SK-N-SH (cell line): Measurements from ENCODE around the gene CHSY3. TPM values are rescaled to one million over a fixed set of nuclear protein-coding genes. Genes with fewer than 3 reads are reported as not detected.

ENCODE experiments used
- CTCF ChIA-PET: fragments of 300-600, 350-600 bp; formaldehyde crosslinking; extraction: SDS; loops from one replicate; lab custom pipeline; 2021; lab: Yijun Ruan, JAX
- POLR2A ChIA-PET: fragments of 350-600 bp; sonication (Branson Sonifier 250); formaldehyde crosslinking; extraction: SDS; loops from one replicate; lab custom pipeline; 2020; ENCODE audit warnings: antibody characterized with exemption, inconsistent platforms; lab: Yijun Ruan, JAX
- DNase-seq: peaks from one replicate; pipeline ENCODE4 v3.0.0; 2012
- H2AFZ ChIP-seq: fragments of 200-600 bp; sonication (generic); 2 replicates; pipeline ENCODE4 v1.8.1; 2016; ENCODE audit warnings: antibody characterized with exemption, mild to moderate bottlenecking, low read depth
- H3F3A ChIP-seq: fragments of 200-600 bp; sonication (generic); replicated peaks from 2 replicates; pipeline ENCODE3; 2016; ENCODE audit warnings: antibody characterized with exemption, mild to moderate bottlenecking; ENCODE audit not compliant: insufficient read depth
- H3K27ac ChIP-seq, 2 experiments: fragments of 200-500 bp in 1 of 2; fragments of 200-600 bp in 1 of 2; sonication (Bioruptor generic) in 1 of 2; sonication (generic), shearing (Covaris generic) in 1 of 2; 2 replicates each; pipeline versions ENCODE4 v1.5.1 to v1.6.1; 2014 to 2016; ENCODE audit warnings: low read depth in 2 of 2, inconsistent platforms in 1 of 2, low read length in 1 of 2, mild to moderate bottlenecking in 1 of 2, mixed read lengths in 1 of 2
- H3K27me3 ChIP-seq: fragments of 200-600 bp; sonication (generic), shearing (Covaris generic); 2 replicates; pipeline ENCODE4 v1.6.1; 2016; ENCODE audit warnings: mixed run types; ENCODE audit not compliant: insufficient read depth
- H3K36me3 ChIP-seq, 2 experiments: fragments of 200-500 bp in 1 of 2; fragments of 200-600 bp in 1 of 2; sonication (Bioruptor generic) in 1 of 2; sonication (generic) in 1 of 2; replicated peaks in 1 of 2; 2 replicates each; pipeline versions ENCODE3 to v1.5.1; 2014 to 2016; ENCODE audit warnings: low read length in 1 of 2, mild to moderate bottlenecking in 1 of 2; ENCODE audit not compliant: insufficient read depth in 2 of 2, control insufficient read depth in 1 of 2
- H3K4me1 ChIP-seq, 2 experiments: fragments of 200-500 bp in 1 of 2; fragments of 200-600 bp in 1 of 2; sonication (Bioruptor generic) in 1 of 2; sonication (generic), shearing (Covaris generic) in 1 of 2; 2 replicates each; pipeline versions ENCODE4 v1.5.1 to v1.6.1; 2014 to 2016; ENCODE audit warnings: low read depth in 1 of 2, low read length in 1 of 2, mixed run types in 1 of 2; ENCODE audit not compliant: insufficient read depth in 2 of 2, control insufficient read depth in 1 of 2
- H3K4me2 ChIP-seq: fragments of 200-600 bp; sonication (generic), shearing (Covaris generic); 2 replicates; pipeline ENCODE4 v1.6.1; 2017; ENCODE audit warnings: mixed run types
- H3K4me3 ChIP-seq, 2 experiments: fragments of 200-500 bp in 1 of 2; fragments of 200-600 bp in 1 of 2; sonication (Bioruptor generic) in 1 of 2; sonication (generic), shearing (Covaris generic) in 1 of 2; 2 replicates each; pipeline versions ENCODE4 v1.5.1 to v1.8.1; 2014 to 2016; ENCODE audit warnings: low read depth in 2 of 2, inconsistent platforms in 1 of 2, low read length in 1 of 2, mild to moderate bottlenecking in 1 of 2, mixed read lengths in 1 of 2, moderate library complexity in 1 of 2
- H3K79me2 ChIP-seq: fragments of 200-600 bp; sonication (generic); 2 replicates; pipeline ENCODE4 v1.8.1; 2017; ENCODE audit warnings: mild to moderate bottlenecking; ENCODE audit not compliant: insufficient read depth
- H3K9ac ChIP-seq: fragments of 200-600 bp; sonication (generic); 2 replicates; pipeline ENCODE4 v1.6.1; 2017; ENCODE audit warnings: mixed run types
- H3K9me2 ChIP-seq: fragments of 200-600 bp; sonication (generic); 2 replicates; pipeline ENCODE4 v1.6.1; 2017; ENCODE audit warnings: mixed run types
- H3K9me3 ChIP-seq: fragments of 200-600 bp; sonication (generic); 2 replicates; pipeline ENCODE4 v1.6.1; 2017; ENCODE audit warnings: mixed run types, mild to moderate bottlenecking, moderate library complexity
- H4K20me1 ChIP-seq: fragments of 200-600 bp; sonication (generic); 2 replicates; pipeline ENCODE4 v1.6.1; 2017; ENCODE audit warnings: mild to moderate bottlenecking, mixed run types; ENCODE audit not compliant: insufficient read depth
- EP300 ChIP-seq, 2 experiments: IDR thresholded peaks; 2 replicates each; pipeline versions ENCODE4 v1.4.0 to v1.6.1; 2012; ENCODE audit warnings: borderline replicate concordance in 1 of 2, low read depth in 1 of 2, low read length in 1 of 2
- GATA2 ChIP-seq: sonication (generic); formaldehyde crosslinking; IDR thresholded peaks from 2 replicates; pipeline ENCODE4 v1.5.0; 2020; ENCODE audit warnings: mild to moderate bottlenecking, missing genetic modification reagents
- JUND ChIP-seq: IDR thresholded peaks from 2 replicates; pipeline ENCODE4 v1.4.0; 2012
- MEF2A ChIP-seq: IDR thresholded peaks from 2 replicates; pipeline ENCODE4 v1.4.0; 2012; ENCODE audit warnings: low read depth, borderline replicate concordance
- RFX5 ChIP-seq: IDR thresholded peaks from 2 replicates; pipeline ENCODE4 v1.6.1; 2012; ENCODE audit warnings: mild to moderate bottlenecking, improper control_type of control experiment, low read length
- SIN3A ChIP-seq: IDR thresholded peaks from 2 replicates; pipeline ENCODE4 v1.6.1; 2012; ENCODE audit warnings: low read depth, mild to moderate bottlenecking, low read length, moderate library complexity, borderline replicate concordance
- SMC3 ChIP-seq: IDR thresholded peaks from 2 replicates; pipeline ENCODE4 v1.6.1; 2012; ENCODE audit warnings: low read depth, low read length, improper control_type of control experiment
- YY1 ChIP-seq: IDR thresholded peaks from 2 replicates; pipeline ENCODE4 v1.4.0; 2012; ENCODE audit warnings: low read depth, mild to moderate bottlenecking
- WGBS: methylation state at CpG from one replicate; pipeline ENCODE4 v1.1.6; 2017; ENCODE audit warnings: low lambda C conversion rate; 5-methylcytosine and 5-hydroxymethylcytosine counted together
- polyA plus RNA-seq, 3 experiments: library from polyadenylated mRNA; depleted of rRNA; stranded (reverse); fragments of >200 nt; gene quantifications; 2 replicates each; pipeline ENCODE4 v1.2.3, GENCODE V29; 2012
- TF ChIP-seq, protein P1 (sequence below): fragments of 150-350 bp; IDR thresholded peaks from 2 replicates; pipeline ENCODE4 v1.6.1; 2017; ENCODE audit warnings: antibody characterized with exemption, low read length, low read depth, borderline replicate concordance
- TF ChIP-seq, protein P2 (sequence below): fragments of 200-600 bp; sonication (generic); IDR thresholded peaks from 2 replicates; pipeline ENCODE4 v1.6.1; 2017; ENCODE audit warnings: antibody characterized with exemption, mild to moderate bottlenecking, moderate library complexity
- TF ChIP-seq, protein P3 (sequence below): IDR thresholded peaks from 2 replicates; pipeline ENCODE4 v1.4.0; 2012; ENCODE audit warnings: low read depth, borderline replicate concordance

The CHSY3 gene
- polyA plus RNA-seq, 1 of the 3 experiments (the other 2 are of a cell fraction): not detected

- CTCF ChIA-PET: interaction anchor here (1.4 kb wide), 1 partner anchor 17 kb away, joined by 4 read pairs; no protein-coding TSS in a partner anchor
- H2AFZ ChIP-seq: no peak overlapping the region
- H3K4me2 ChIP-seq: no peak overlapping the region
- H3K27ac ChIP-seq: no peak overlapping the region
- TF ChIP-seq EP300 (IDR thresholded peaks at IDR 0.05; ENCODE audit: borderline replicate concordance in 1 of 2, low read depth in 1 of 2, low read length in 1 of 2) (no peak), GATA2 (CRISPR knock-in tag) (no peak), JUND (no peak)
- TF ChIP-seq, protein P1, sequence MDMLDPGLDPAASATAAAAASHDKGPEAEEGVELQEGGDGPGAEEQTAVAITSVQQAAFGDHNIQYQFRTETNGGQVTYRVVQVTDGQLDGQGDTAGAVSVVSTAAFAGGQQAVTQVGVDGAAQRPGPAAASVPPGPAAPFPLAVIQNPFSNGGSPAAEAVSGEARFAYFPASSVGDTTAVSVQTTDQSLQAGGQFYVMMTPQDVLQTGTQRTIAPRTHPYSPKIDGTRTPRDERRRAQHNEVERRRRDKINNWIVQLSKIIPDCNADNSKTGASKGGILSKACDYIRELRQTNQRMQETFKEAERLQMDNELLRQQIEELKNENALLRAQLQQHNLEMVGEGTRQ: no peak
- no peak overlapping the region for H3K4me3 ChIP-seq
- no peaks in the 10 kb centered on the region for H3K4me1 ChIP-seq
- H3K9ac ChIP-seq: no peak overlapping the region
- POLR2A ChIA-PET: no interaction called here
- H3K27me3 ChIP-seq: no peaks in the 10 kb centered on the region; the same call in 1 of the 2 replicates
- H4K20me1 ChIP-seq: no peaks in the 10 kb centered on the region
- no peaks in the 10 kb centered on the region for H3K79me2 ChIP-seq
- no peaks in the 10 kb centered on the region for H3K36me3 ChIP-seq
- DNase-seq: no peak
- H3K9me3 ChIP-seq: no peaks in the 10 kb centered on the region
- no peaks in the 10 kb centered on the region for H3K9me2 ChIP-seq
- no peaks in the 10 kb centered on the region for H3F3A ChIP-seq
Observed at GRCh38 chr5:130092991-130093390, 188.7 kb downstream of the CHSY3 start.

- H3K4me1 ChIP-seq: no peaks in the 10 kb centered on the region
- H3K4me2 ChIP-seq: no peak overlapping the region
- CTCF ChIA-PET: no interaction called here
- no peaks in the 10 kb centered on the region for H3K79me2 ChIP-seq
- H3K27me3 ChIP-seq: no peaks in the 10 kb centered on the region; the same call in 1 of the 2 replicates
- H2AFZ ChIP-seq: no peak overlapping the region
- H3K27ac ChIP-seq: no peak overlapping the region
- H3K36me3 ChIP-seq: no peaks in the 10 kb centered on the region
- no peaks in the 10 kb centered on the region for H3K9me3 ChIP-seq
- no peak overlapping the region for H3K9ac ChIP-seq
- no peak for DNase-seq
- no peaks in the 10 kb centered on the region for H4K20me1 ChIP-seq
- TF ChIP-seq, protein P2, sequence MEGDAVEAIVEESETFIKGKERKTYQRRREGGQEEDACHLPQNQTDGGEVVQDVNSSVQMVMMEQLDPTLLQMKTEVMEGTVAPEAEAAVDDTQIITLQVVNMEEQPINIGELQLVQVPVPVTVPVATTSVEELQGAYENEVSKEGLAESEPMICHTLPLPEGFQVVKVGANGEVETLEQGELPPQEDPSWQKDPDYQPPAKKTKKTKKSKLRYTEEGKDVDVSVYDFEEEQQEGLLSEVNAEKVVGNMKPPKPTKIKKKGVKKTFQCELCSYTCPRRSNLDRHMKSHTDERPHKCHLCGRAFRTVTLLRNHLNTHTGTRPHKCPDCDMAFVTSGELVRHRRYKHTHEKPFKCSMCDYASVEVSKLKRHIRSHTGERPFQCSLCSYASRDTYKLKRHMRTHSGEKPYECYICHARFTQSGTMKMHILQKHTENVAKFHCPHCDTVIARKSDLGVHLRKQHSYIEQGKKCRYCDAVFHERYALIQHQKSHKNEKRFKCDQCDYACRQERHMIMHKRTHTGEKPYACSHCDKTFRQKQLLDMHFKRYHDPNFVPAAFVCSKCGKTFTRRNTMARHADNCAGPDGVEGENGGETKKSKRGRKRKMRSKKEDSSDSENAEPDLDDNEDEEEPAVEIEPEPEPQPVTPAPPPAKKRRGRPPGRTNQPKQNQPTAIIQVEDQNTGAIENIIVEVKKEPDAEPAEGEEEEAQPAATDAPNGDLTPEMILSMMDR: no peak
- TF ChIP-seq RFX5 (peak; percentile 94), SIN3A (no peak), YY1 (no peak)
- WGBS: 6% methylated on average over 2 of the region's 2 CpGs
- no peaks in the 10 kb centered on the region for H3F3A ChIP-seq
- no peaks in the 10 kb centered on the region for H3K9me2 ChIP-seq
- POLR2A ChIA-PET: no interaction called here
- no peak overlapping the region for H3K4me3 ChIP-seq
Observed at GRCh38 chr5:130096483-130096882, 192.2 kb downstream of the CHSY3 start.

DNA sequence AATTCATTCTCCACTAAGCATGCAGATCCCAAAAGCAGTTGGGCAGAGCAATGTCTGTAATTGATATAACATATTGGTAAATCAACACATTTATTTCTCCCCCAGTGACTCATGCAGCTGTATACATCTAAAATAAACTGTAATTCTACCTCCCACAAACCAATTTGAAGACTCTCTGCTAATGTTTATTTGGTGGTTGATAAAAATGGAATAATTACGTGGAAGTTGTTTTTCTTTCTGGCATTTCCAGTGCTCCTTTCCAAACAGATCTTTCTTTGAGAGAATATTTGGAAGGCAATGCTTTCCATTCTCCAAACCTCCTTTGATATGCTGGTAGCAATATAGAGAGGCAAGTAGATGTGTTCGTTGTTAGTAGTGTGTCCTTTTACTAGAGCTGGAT lies 194.7 kb downstream of the CHSY3 start:
- H3K27ac ChIP-seq: no peak overlapping the region
- no peaks in the 10 kb centered on the region for H3K9me3 ChIP-seq
- H3K4me2 ChIP-seq: no peak overlapping the region
- CTCF ChIA-PET: interaction anchor here (0.8 to 1.0 kb wide), 2 partner anchors 11 to 15 kb away, joined by 3 read pairs; no protein-coding TSS in a partner anchor
- no peaks in the 10 kb centered on the region for H3F3A ChIP-seq
- no peaks in the 10 kb centered on the region for H3K4me1 ChIP-seq
- WGBS: 5% methylated on average over 2 of the region's 2 CpGs
- H4K20me1 ChIP-seq: no peaks in the 10 kb centered on the region
- POLR2A ChIA-PET: no interaction called here
- TF ChIP-seq, protein P3, sequence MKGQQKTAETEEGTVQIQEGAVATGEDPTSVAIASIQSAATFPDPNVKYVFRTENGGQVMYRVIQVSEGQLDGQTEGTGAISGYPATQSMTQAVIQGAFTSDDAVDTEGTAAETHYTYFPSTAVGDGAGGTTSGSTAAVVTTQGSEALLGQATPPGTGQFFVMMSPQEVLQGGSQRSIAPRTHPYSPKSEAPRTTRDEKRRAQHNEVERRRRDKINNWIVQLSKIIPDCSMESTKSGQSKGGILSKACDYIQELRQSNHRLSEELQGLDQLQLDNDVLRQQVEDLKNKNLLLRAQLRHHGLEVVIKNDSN: no peak
- TF ChIP-seq SMC3 (no peak), MEF2A (no peak)
- no peak overlapping the region for H3K4me3 ChIP-seq
- no peaks in the 10 kb centered on the region for H3K79me2 ChIP-seq
- no peak overlapping the region for H2AFZ ChIP-seq
- H3K36me3 ChIP-seq: no peaks in the 10 kb centered on the region
- H3K9ac ChIP-seq: no peak overlapping the region
- H3K9me2 ChIP-seq: no peaks in the 10 kb centered on the region
- DNase-seq: no peak
- no peaks in the 10 kb centered on the region; the same call in 1 of the 2 replicates for H3K27me3 ChIP-seq
